Measurements from ENCODE around the gene GRIA4.

DNA sequence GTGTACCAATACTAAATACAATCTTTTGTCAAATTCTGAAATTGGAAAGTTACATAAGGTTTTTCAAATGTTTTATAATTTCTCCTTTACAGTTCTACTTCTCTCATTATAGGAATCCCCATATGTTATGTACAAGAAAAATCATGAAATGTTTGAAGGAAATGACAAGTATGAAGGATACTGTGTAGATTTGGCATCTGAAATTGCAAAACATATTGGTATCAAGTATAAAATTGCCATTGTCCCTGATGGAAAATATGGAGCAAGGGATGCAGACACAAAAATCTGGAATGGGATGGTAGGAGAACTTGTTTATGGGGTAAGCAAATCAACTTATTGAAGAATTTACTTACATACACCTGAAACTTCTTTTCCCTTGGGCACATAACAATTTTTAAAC lies 308.7 kb downstream of the GRIA4 start:
- TF ChIP-seq, protein P1, sequence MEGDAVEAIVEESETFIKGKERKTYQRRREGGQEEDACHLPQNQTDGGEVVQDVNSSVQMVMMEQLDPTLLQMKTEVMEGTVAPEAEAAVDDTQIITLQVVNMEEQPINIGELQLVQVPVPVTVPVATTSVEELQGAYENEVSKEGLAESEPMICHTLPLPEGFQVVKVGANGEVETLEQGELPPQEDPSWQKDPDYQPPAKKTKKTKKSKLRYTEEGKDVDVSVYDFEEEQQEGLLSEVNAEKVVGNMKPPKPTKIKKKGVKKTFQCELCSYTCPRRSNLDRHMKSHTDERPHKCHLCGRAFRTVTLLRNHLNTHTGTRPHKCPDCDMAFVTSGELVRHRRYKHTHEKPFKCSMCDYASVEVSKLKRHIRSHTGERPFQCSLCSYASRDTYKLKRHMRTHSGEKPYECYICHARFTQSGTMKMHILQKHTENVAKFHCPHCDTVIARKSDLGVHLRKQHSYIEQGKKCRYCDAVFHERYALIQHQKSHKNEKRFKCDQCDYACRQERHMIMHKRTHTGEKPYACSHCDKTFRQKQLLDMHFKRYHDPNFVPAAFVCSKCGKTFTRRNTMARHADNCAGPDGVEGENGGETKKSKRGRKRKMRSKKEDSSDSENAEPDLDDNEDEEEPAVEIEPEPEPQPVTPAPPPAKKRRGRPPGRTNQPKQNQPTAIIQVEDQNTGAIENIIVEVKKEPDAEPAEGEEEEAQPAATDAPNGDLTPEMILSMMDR (IDR thresholded peaks at IDR 0.05) = no peak
- TF ChIP-seq POLR2A (IDR thresholded peaks at IDR 0.05) = no peak

All from lower leg skin (tissue), 3 donors.